HEK293 (cell line): Measurements from ENCODE around the gene MIB2.
"Not testable (repeated sequence)": the region's sequence is repeated elsewhere in the genome, so short reads cannot be mapped to it uniquely, and the experiment has no call there.

Source experiments
- CTCF ChIP-seq: fragments of 450-650 bp; formaldehyde crosslinking; IDR thresholded peaks from 2 replicates; pipeline ENCODE4 v1.5.1; 2016; ENCODE audit warnings: missing biosample characterization, missing genetic modification characterization
- ZNF558 ChIP-seq: fragments of 450-650 bp; formaldehyde crosslinking; IDR thresholded peaks from 2 replicates; pipeline ENCODE4 v1.5.1; 2016; ENCODE audit warnings: missing biosample characterization, missing genetic modification characterization
- ZNF670 ChIP-seq: fragments of 450-650 bp; formaldehyde crosslinking; IDR thresholded peaks from 2 replicates; pipeline ENCODE4 v1.5.1; 2016; ENCODE audit warnings: missing biosample characterization, missing genetic modification characterization, low read depth

GRCh38 chr1:1634613-1635012, 19.3 kb downstream of the MIB2 start:
- TF ChIP-seq CTCF (tag by site-specific recombination); ZNF670 (tag by site-specific recombination); ZNF558: not testable (repeated sequence)
